K562 (cell line): ENCODE data around the gene SLC1A2. TPM values are rescaled to one million over a fixed set of nuclear protein-coding genes. Genes with fewer than 3 reads are reported as not detected.

Source experiments
- ATAC-seq: fragments of 200-7000 bp; cut with Tn5 transposase; 3 replicates; pipeline ENCODE4 v1.9.1; 2020; ENCODE audit warnings: moderate library complexity
- BruUV-seq: library from RNA; stranded (reverse); fragments of 400-500 nt; replicated peaks from 2 replicates; lab custom pipeline; 2021; lab: Mats Ljungman, UMichigan
- CTCF ChIA-PET: fragments of 300-600 bp; formaldehyde crosslinking; extraction: SDS; loops from one replicate; lab custom pipeline; 2021; ENCODE audit warnings: low intra/inter-chr PET ratio; lab: Yijun Ruan, JAX
- POLR2A ChIA-PET: fragments of 300-600, 350-650 bp; sonication (Branson Sonifier 250); formaldehyde crosslinking; extraction: SDS; loops from one replicate; lab custom pipeline; 2021; ENCODE audit warnings: antibody characterized with exemption, inconsistent platforms; lab: Yijun Ruan, JAX
- DNase-seq, 4 experiments: peaks; one replicate each; pipeline versions ENCODE4 v3.0.0 to v3.0.0-alpha.2; 2011 to 2018; ENCODE audit warnings: low spot score in 3 of 4, mixed read lengths in 3 of 4; ENCODE audit errors: extremely low read depth in 1 of 4
- FAIRE-seq: peaks from 2 replicates; lab custom pipeline; 2011; peaks lifted over from hg19 to GRCh38; lab: Jason Lieb, UNC
- H2AFZ ChIP-seq: 2 replicates; pipeline ENCODE4 v1.6.0; 2011; ENCODE audit warnings: low read depth, low read length, control low read depth, inconsistent platforms
- H3K27ac ChIP-seq: fragments of 200-600 bp; 3 replicates; pipeline ENCODE4 v1.8.0; 2011; ENCODE audit warnings: low read depth, mild to moderate bottlenecking, control low read depth, inconsistent platforms, low read length, moderate library complexity, mixed read lengths; ENCODE audit errors: extremely low read depth
- H3K27me3 ChIP-seq, 2 experiments: fragments of 300-600 bp in 1 of 2; 2 replicates in 1 of 2; 3 replicates in 1 of 2; pipeline versions ENCODE4 v1.6.0 to v1.8.0; 2011; ENCODE audit warnings: inconsistent platforms in 2 of 2, low read length in 2 of 2, mild to moderate bottlenecking in 1 of 2, mixed read lengths in 1 of 2, moderate library complexity in 1 of 2; ENCODE audit not compliant: control insufficient read depth in 2 of 2, insufficient read depth in 2 of 2
- H3K36me3 ChIP-seq: fragments of 300-600 bp; 3 replicates; pipeline ENCODE4 v1.8.0; 2011; ENCODE audit warnings: mild to moderate bottlenecking, low read length, inconsistent platforms; ENCODE audit not compliant: control insufficient read depth, insufficient read depth
- H3K4me1 ChIP-seq, 2 experiments: fragments of 200-600 bp in 1 of 2; replicated peaks in 1 of 2; 2 replicates in 1 of 2; 3 replicates in 1 of 2; pipeline versions ENCODE4 v1.5.1 to v1.8.0; 2011; ENCODE audit warnings: inconsistent platforms in 2 of 2, low read length in 2 of 2, mild to moderate bottlenecking in 1 of 2, mixed read lengths in 1 of 2, moderate library complexity in 1 of 2; ENCODE audit not compliant: control insufficient read depth in 2 of 2, insufficient read depth in 2 of 2
- H3K4me2 ChIP-seq: 2 replicates; pipeline ENCODE4 v1.6.1; 2011; ENCODE audit warnings: low read length, control low read depth, inconsistent platforms, mixed read lengths; ENCODE audit not compliant: insufficient read depth
- H3K4me3 ChIP-seq: fragments of 200-600 bp; sonication (generic), shearing (Covaris generic); 2 replicates; pipeline ENCODE4 v1.5.1; 2016; ENCODE audit warnings: control low read depth, inconsistent platforms
- H3K79me2 ChIP-seq: fragments of 200-600 bp; 3 replicates; pipeline ENCODE4 v1.8.0; 2011; ENCODE audit warnings: low read length, inconsistent platforms; ENCODE audit not compliant: control insufficient read depth, insufficient read depth
- H3K9ac ChIP-seq, 2 experiments: 2 replicates each; pipeline versions ENCODE4 v1.6.0 to v1.6.1; 2011; ENCODE audit warnings: low read depth in 2 of 2, low read length in 2 of 2, control low read depth in 1 of 2, inconsistent platforms in 1 of 2, mild to moderate bottlenecking in 1 of 2, mixed read lengths in 1 of 2; ENCODE audit not compliant: insufficient read depth in 1 of 2
- H3K9me1 ChIP-seq: one replicate; pipeline ENCODE4 v1.6.0; 2011; ENCODE audit warnings: inconsistent platforms, mild to moderate bottlenecking, low read length, moderate library complexity; ENCODE audit not compliant: control insufficient read depth, insufficient read depth
- H3K9me3 ChIP-seq: replicated peaks from 2 replicates; pipeline ENCODE4 v1.5.1; 2011; ENCODE audit warnings: low read depth, low read length, inconsistent platforms; ENCODE audit not compliant: control insufficient read depth, insufficient read depth
- H4K20me1 ChIP-seq: replicated peaks from 2 replicates; pipeline ENCODE4 v1.6.1; 2011; ENCODE audit warnings: low read length, inconsistent platforms, mixed read lengths; ENCODE audit not compliant: control insufficient read depth, insufficient read depth
- GTF2A2 ChIP-seq: IDR thresholded peaks from 2 replicates; pipeline ENCODE4 v1.6.1; 2016; ENCODE audit warnings: mild to moderate bottlenecking, missing genetic modification characterization, missing compliant biosample characterization
- KAT8 ChIP-seq: fragments of 450-650 bp; IDR thresholded peaks from 2 replicates; pipeline ENCODE4 v1.6.1; 2016; ENCODE audit warnings: low read depth, mild to moderate bottlenecking
- KDM2B ChIP-seq: fragments of 250-450 bp; sonication (Bioruptor Pico); IDR thresholded peaks from 2 replicates; pipeline ENCODE4 v1.8.0; 2021; ENCODE audit warnings: mild to moderate bottlenecking, moderate library complexity
- PHTF2 ChIP-seq: fragments of 250-450 bp; sonication (Bioruptor Pico); IDR thresholded peaks from 2 replicates; pipeline ENCODE4 v1.5.0; 2021; ENCODE audit warnings: mild to moderate bottlenecking
- SPI1 ChIP-seq: IDR thresholded peaks from 2 replicates; pipeline ENCODE4 v1.6.1; 2011; ENCODE audit warnings: low read depth, low read length, control low read depth, borderline replicate concordance
- TCF7L2 ChIP-seq: fragments of 150-350 bp; IDR thresholded peaks from 2 replicates; pipeline ENCODE4 v1.6.1; 2016; ENCODE audit warnings: low read depth, mild to moderate bottlenecking, low read length, moderate library complexity
- ZNF717 ChIP-seq: fragments of 250-450 bp; sonication (Bioruptor Pico); IDR thresholded peaks from 2 replicates; pipeline ENCODE4 v1.5.0; 2021
- WGBS: fragments of 100-300 bp; shearing (Covaris generic); methylation state at CpG from one replicate; pipeline ENCODE4 v1.1.6; 2016; ENCODE audit warnings: low coverage, mixed read lengths; ENCODE audit not compliant: insufficient coverage; ENCODE audit errors: missing lambda C conversion rate; 5-methylcytosine and 5-hydroxymethylcytosine counted together
- in situ Hi-C: fragments of 300-500 bp; cut with MboI; formaldehyde crosslinking; loops from 4 replicates; pipeline ENCODE4 v1.15.0; 2018; ENCODE audit warnings: inconsistent platforms, mixed read lengths
- intact Hi-C: fragments of 100-400 bp; cut with micrococcal nuclease; formaldehyde crosslinking; loops from 2 replicates; pipeline ENCODE4 v1.14.2; 2022
- polyA plus RNA-seq, 8 experiments: library from polyadenylated mRNA; depleted of rRNA in 4 of 8; stranded (reverse) in 5 of 8; unstranded in 3 of 8; fragments of >200 nt; fragmentation: Nextera tagmentation in 2 of 8; fragmentation: Illumina TruSeq in 1 of 8; extraction: Ambion mirVana in 2 of 8; extraction: Trizol in 1 of 8; gene quantifications; 2 replicates each; pipeline versions ENCODE4 v1.2.1 to v1.2.3, GENCODE V29; 2011 to 2014; ENCODE audit warnings: inconsistent platforms in 1 of 8, missing spikeins in 1 of 8
- total RNA-seq, 7 experiments: library from RNA; depleted of rRNA in 6 of 7; stranded (reverse); fragments of >200 nt in 6 of 7; fragmentation: Illumina TruSeq in 2 of 7; extraction: Trizol in 2 of 7; gene quantifications; 2 replicates each; pipeline versions ENCODE4 v1.2.1 to v1.2.3, GENCODE V29; 2011 to 2021; ENCODE audit warnings: low replicate concordance in 1 of 7

The SLC1A2 gene
- total and polyA plus RNA-seq, 9 of the 15 experiments (the other 6 are each of a cell fraction or from before 2014, with no cell fraction given): 0.03 to 0.07 (median 0.04) TPM; not detected in 5

DNA sequence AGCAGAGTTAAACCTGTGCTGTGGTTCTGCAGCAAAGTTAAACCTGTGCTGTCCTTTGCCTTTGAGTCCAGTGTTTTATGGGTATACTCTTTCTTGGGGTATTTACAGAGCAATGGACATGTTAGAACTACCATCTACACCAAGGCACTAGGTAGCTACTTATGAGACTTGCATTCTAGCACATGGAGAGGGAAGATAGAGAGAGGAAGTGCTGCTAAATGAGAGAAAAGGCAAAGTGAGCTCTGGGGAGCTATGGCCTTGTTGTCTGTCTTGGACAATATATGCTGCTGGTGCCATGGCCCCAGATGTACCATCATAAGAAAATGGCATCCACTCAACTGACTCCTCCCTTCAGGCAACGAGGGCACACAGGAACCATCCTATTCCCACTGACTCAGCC is 91.5 kb downstream of the SLC1A2 start:
- no peak for FAIRE-seq
- no peaks in the 10 kb centered on the region for H3K79me2 ChIP-seq
- ChIA-PET POLR2A (no interaction called here), CTCF (no interaction called here)
- no peaks in the 10 kb centered on the region for H3K9me1 ChIP-seq
- no peak overlapping the region for H3K9ac ChIP-seq
- H3K36me3 ChIP-seq: no peaks in the 10 kb centered on the region
- no peak for DNase-seq
- no peak overlapping the region for H3K4me3 ChIP-seq
- H3K4me2 ChIP-seq: no peak overlapping the region
- in situ Hi-C loops (no loop called here), intact Hi-C loops (no loop called here)
- TF ChIP-seq PHTF2 (CRISPR knock-in tag) (no peak), KDM2B (CRISPR knock-in tag) (no peak), TCF7L2 (no peak), ZNF717 (no peak), KAT8 (no peak), GTF2A2 (tag) (no peak), SPI1 (peak; percentile 46; the same call in 1 of the 2 replicates)
- ATAC-seq: no peak
- WGBS: 0% methylated on average over 1 of the region's 1 CpG
- H3K4me1 ChIP-seq: no peaks in the 10 kb centered on the region
- no TSS peak for BruUV-seq
- no peak overlapping the region for H3K27ac ChIP-seq
- peaks cover 3 to 4% of the 10 kb centered on the region in 2 experiments; a peak in 4 of 5 replicates for H3K27me3 ChIP-seq
- no peak overlapping the region for H2AFZ ChIP-seq
- no peaks in the 10 kb centered on the region for H3K9me3 ChIP-seq
- no peaks in the 10 kb centered on the region; the same call in 1 of the 2 replicates for H4K20me1 ChIP-seq
